VCaP (cell line): ENCODE results near the gene NELL1.

Source experiments
- H3K27ac ChIP-seq: fragments of 450-650 bp; 2 replicates; pipeline ENCODE4 v1.5.1; 2017
- CTCF ChIP-seq: fragments of 450-650 bp; conservative IDR thresholded peaks from 2 replicates; pipeline ENCODE4 v1.5.1; 2017; ENCODE audit warnings: mild to moderate bottlenecking, moderate library complexity

Gene NELL1

GRCh38 chr11:20631519-20632168, 37.7 kb upstream of the NELL1 start:
- TF ChIP-seq CTCF: no peak
- H3K27ac ChIP-seq: no peak overlapping the region

- no peak for TF ChIP-seq CTCF
- H3K27ac ChIP-seq: no peak overlapping the region
Measured at GRCh38 chr11:20632169-20632532, 37.2 kb upstream of the NELL1 start.

GRCh38 chr11:20634044-20634443, 35.3 kb upstream of the NELL1 start:
- peak; percentile 26; the same call in 1 of the 2 replicates for TF ChIP-seq CTCF
- no peak overlapping the region for H3K27ac ChIP-seq

GRCh38 chr11:20634781-20635180, 34.6 kb upstream of the NELL1 start:
- no peak overlapping the region for H3K27ac ChIP-seq
- TF ChIP-seq CTCF: no peak

- TF ChIP-seq CTCF: no peak
- H3K27ac ChIP-seq: no peak overlapping the region
Measured at GRCh38 chr11:20638074-20638473, 31.3 kb upstream of the NELL1 start.

- no peak for TF ChIP-seq CTCF
Measured at GRCh38 chr11:20639688-20640087, 29.7 kb upstream of the NELL1 start.

GRCh38 chr11:20640401-20640800, 29.0 kb upstream of the NELL1 start:
- no peak overlapping the region for H3K27ac ChIP-seq
- TF ChIP-seq CTCF: no peak

More at GRCh38 chr11:20639688-20640087, 29.7 kb upstream of the NELL1 start:
- H3K27ac ChIP-seq: no peak overlapping the region
